ENCODE measurements around the gene C4orf51.

DNA sequence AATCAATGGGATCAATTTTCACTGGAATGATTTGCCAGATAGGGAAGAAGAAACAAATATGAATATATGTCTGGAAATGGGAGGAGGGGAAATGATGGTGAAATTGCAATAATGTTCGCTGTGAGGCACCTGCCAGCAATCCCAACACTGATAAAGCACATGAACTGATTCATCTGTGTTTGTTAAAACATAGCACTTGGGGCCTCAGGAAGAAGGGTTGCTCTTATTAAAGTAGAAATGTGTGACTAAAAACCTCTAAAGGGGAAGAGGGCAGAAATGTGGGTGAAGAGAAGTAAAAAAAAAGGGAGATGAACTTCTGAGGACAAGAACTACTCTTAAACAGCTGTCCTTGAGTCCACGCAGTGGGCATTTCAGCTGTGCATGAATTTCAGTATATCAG lies 101.4 kb downstream of the C4orf51 start:
- TF ChIP-seq, protein P1, sequence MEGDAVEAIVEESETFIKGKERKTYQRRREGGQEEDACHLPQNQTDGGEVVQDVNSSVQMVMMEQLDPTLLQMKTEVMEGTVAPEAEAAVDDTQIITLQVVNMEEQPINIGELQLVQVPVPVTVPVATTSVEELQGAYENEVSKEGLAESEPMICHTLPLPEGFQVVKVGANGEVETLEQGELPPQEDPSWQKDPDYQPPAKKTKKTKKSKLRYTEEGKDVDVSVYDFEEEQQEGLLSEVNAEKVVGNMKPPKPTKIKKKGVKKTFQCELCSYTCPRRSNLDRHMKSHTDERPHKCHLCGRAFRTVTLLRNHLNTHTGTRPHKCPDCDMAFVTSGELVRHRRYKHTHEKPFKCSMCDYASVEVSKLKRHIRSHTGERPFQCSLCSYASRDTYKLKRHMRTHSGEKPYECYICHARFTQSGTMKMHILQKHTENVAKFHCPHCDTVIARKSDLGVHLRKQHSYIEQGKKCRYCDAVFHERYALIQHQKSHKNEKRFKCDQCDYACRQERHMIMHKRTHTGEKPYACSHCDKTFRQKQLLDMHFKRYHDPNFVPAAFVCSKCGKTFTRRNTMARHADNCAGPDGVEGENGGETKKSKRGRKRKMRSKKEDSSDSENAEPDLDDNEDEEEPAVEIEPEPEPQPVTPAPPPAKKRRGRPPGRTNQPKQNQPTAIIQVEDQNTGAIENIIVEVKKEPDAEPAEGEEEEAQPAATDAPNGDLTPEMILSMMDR (IDR thresholded peaks at IDR 0.05; ENCODE audit: low read depth, low read length, missing input control), result no peak
- TF ChIP-seq YY1 (IDR thresholded peaks at IDR 0.05), result no peak
- no peak for TF ChIP-seq FOXA1 (IDR thresholded peaks at IDR 0.05)
- no peak for TF ChIP-seq GABPA (IDR thresholded peaks at IDR 0.05 in 1 of 2, conservative IDR thresholded peaks at IDR 0.05 in 1 of 2)
- no peak for TF ChIP-seq TAF1 (conservative IDR thresholded peaks at IDR 0.05)
- TF ChIP-seq SP1 (IDR thresholded peaks at IDR 0.05), result no peak
- no peak for TF ChIP-seq HNF4G (IDR thresholded peaks at IDR 0.05)
- TF ChIP-seq, protein P2, sequence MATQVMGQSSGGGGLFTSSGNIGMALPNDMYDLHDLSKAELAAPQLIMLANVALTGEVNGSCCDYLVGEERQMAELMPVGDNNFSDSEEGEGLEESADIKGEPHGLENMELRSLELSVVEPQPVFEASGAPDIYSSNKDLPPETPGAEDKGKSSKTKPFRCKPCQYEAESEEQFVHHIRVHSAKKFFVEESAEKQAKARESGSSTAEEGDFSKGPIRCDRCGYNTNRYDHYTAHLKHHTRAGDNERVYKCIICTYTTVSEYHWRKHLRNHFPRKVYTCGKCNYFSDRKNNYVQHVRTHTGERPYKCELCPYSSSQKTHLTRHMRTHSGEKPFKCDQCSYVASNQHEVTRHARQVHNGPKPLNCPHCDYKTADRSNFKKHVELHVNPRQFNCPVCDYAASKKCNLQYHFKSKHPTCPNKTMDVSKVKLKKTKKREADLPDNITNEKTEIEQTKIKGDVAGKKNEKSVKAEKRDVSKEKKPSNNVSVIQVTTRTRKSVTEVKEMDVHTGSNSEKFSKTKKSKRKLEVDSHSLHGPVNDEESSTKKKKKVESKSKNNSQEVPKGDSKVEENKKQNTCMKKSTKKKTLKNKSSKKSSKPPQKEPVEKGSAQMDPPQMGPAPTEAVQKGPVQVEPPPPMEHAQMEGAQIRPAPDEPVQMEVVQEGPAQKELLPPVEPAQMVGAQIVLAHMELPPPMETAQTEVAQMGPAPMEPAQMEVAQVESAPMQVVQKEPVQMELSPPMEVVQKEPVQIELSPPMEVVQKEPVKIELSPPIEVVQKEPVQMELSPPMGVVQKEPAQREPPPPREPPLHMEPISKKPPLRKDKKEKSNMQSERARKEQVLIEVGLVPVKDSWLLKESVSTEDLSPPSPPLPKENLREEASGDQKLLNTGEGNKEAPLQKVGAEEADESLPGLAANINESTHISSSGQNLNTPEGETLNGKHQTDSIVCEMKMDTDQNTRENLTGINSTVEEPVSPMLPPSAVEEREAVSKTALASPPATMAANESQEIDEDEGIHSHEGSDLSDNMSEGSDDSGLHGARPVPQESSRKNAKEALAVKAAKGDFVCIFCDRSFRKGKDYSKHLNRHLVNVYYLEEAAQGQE (IDR thresholded peaks at IDR 0.05), result no peak
- no peak for TF ChIP-seq EGR1 (IDR thresholded peaks at IDR 0.05; ENCODE audit: low read depth in 2 of 2)
- no peak for TF ChIP-seq RXRA (IDR thresholded peaks at IDR 0.05)
- TF ChIP-seq, protein P3, sequence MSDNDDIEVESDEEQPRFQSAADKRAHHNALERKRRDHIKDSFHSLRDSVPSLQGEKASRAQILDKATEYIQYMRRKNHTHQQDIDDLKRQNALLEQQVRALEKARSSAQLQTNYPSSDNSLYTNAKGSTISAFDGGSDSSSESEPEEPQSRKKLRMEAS (IDR thresholded peaks at IDR 0.05), result no peak
- TF ChIP-seq, protein P4, sequence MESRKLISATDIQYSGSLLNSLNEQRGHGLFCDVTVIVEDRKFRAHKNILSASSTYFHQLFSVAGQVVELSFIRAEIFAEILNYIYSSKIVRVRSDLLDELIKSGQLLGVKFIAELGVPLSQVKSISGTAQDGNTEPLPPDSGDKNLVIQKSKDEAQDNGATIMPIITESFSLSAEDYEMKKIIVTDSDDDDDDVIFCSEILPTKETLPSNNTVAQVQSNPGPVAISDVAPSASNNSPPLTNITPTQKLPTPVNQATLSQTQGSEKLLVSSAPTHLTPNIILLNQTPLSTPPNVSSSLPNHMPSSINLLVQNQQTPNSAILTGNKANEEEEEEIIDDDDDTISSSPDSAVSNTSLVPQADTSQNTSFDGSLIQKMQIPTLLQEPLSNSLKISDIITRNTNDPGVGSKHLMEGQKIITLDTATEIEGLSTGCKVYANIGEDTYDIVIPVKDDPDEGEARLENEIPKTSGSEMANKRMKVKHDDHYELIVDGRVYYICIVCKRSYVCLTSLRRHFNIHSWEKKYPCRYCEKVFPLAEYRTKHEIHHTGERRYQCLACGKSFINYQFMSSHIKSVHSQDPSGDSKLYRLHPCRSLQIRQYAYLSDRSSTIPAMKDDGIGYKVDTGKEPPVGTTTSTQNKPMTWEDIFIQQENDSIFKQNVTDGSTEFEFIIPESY (IDR thresholded peaks at IDR 0.05), result no peak
- no peak for TF ChIP-seq RAD21 (IDR thresholded peaks at IDR 0.05)
- TF ChIP-seq, protein P5, sequence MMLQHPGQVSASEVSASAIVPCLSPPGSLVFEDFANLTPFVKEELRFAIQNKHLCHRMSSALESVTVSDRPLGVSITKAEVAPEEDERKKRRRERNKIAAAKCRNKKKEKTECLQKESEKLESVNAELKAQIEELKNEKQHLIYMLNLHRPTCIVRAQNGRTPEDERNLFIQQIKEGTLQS (IDR thresholded peaks at IDR 0.05), result no peak

Measured in liver (tissue), 3 donors.